Measurements from ENCODE around the gene ZBP1.

Gene ZBP1

DNA sequence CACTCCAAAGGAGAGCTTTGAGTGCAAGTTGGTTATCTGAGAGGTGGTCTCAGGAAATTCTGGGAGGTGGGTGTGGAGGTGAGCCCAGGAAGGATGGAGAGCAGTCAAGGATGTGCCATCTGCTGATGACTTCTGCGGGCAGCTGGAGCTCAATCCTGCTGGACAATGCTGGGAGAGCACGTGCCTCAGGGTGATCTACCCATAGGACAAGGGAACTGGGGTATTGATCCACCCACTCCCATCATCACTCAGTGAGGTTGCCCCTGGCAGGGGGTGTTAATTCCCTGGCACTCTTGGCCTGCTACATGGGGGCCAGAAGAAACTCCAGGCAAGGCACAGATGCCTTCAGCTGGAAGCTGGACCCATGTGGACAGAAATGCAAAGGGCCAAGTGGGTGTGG is 7.1 kb upstream of the ZBP1 start:
- TF ChIP-seq EP300 (IDR thresholded peaks at IDR 0.05; ENCODE audit: borderline replicate concordance) (no peak), TAF1 (IDR thresholded peaks at IDR 0.05; ENCODE audit: low read depth) (no peak), CEBPB (IDR thresholded peaks at IDR 0.05) (no peak), YY1 (IDR thresholded peaks at IDR 0.05; ENCODE audit: low read depth) (no peak), RAD21 (IDR thresholded peaks at IDR 0.05; ENCODE audit: low read depth) (no peak), EGR1 (IDR thresholded peaks at IDR 0.05) (no peak), FOXM1 (IDR thresholded peaks at IDR 0.05; ENCODE audit: borderline replicate concordance, low read depth) (no peak), ZBTB7A (IDR thresholded peaks at IDR 0.05; ENCODE audit: low read depth) (no peak), USF1 (IDR thresholded peaks at IDR 0.05) (no peak), TEAD4 (IDR thresholded peaks at IDR 0.05) (no peak), CREB1 (IDR thresholded peaks at IDR 0.05; ENCODE audit: low read depth) (no peak), NFIC (IDR thresholded peaks at IDR 0.05) (no peak), TCF12 (IDR thresholded peaks at IDR 0.05; ENCODE audit: low read depth) (no peak)
- TF ChIP-seq, protein P1, sequence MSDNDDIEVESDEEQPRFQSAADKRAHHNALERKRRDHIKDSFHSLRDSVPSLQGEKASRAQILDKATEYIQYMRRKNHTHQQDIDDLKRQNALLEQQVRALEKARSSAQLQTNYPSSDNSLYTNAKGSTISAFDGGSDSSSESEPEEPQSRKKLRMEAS (IDR thresholded peaks at IDR 0.05), result no peak
- TF ChIP-seq, protein P2, sequence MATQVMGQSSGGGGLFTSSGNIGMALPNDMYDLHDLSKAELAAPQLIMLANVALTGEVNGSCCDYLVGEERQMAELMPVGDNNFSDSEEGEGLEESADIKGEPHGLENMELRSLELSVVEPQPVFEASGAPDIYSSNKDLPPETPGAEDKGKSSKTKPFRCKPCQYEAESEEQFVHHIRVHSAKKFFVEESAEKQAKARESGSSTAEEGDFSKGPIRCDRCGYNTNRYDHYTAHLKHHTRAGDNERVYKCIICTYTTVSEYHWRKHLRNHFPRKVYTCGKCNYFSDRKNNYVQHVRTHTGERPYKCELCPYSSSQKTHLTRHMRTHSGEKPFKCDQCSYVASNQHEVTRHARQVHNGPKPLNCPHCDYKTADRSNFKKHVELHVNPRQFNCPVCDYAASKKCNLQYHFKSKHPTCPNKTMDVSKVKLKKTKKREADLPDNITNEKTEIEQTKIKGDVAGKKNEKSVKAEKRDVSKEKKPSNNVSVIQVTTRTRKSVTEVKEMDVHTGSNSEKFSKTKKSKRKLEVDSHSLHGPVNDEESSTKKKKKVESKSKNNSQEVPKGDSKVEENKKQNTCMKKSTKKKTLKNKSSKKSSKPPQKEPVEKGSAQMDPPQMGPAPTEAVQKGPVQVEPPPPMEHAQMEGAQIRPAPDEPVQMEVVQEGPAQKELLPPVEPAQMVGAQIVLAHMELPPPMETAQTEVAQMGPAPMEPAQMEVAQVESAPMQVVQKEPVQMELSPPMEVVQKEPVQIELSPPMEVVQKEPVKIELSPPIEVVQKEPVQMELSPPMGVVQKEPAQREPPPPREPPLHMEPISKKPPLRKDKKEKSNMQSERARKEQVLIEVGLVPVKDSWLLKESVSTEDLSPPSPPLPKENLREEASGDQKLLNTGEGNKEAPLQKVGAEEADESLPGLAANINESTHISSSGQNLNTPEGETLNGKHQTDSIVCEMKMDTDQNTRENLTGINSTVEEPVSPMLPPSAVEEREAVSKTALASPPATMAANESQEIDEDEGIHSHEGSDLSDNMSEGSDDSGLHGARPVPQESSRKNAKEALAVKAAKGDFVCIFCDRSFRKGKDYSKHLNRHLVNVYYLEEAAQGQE (IDR thresholded peaks at IDR 0.05; ENCODE audit: low read depth), result no peak

GRCh38 chr20:57625978-57626377 is 5.8 kb upstream of the ZBP1 start:
- TF ChIP-seq FOXM1 (IDR thresholded peaks at IDR 0.05; ENCODE audit: borderline replicate concordance, low read depth) (no peak), CREB1 (IDR thresholded peaks at IDR 0.05; ENCODE audit: low read depth) (no peak), TAF1 (IDR thresholded peaks at IDR 0.05; ENCODE audit: low read depth) (no peak), NFIC (IDR thresholded peaks at IDR 0.05) (no peak), USF1 (IDR thresholded peaks at IDR 0.05) (no peak), EGR1 (IDR thresholded peaks at IDR 0.05) (no peak), TCF12 (IDR thresholded peaks at IDR 0.05; ENCODE audit: low read depth) (no peak), RAD21 (IDR thresholded peaks at IDR 0.05; ENCODE audit: low read depth) (no peak), TEAD4 (IDR thresholded peaks at IDR 0.05) (no peak), ZBTB7A (IDR thresholded peaks at IDR 0.05; ENCODE audit: low read depth) (no peak), YY1 (IDR thresholded peaks at IDR 0.05; ENCODE audit: low read depth) (no peak), EP300 (IDR thresholded peaks at IDR 0.05; ENCODE audit: borderline replicate concordance) (no peak)
- TF ChIP-seq, protein P1 (IDR thresholded peaks at IDR 0.05), result no peak
- TF ChIP-seq, protein P2 (IDR thresholded peaks at IDR 0.05; ENCODE audit: low read depth), result no peak

- TF ChIP-seq CEBPB (IDR thresholded peaks at IDR 0.05) (no peak), NFIC (IDR thresholded peaks at IDR 0.05) (no peak), EP300 (IDR thresholded peaks at IDR 0.05; ENCODE audit: borderline replicate concordance) (no peak), USF1 (IDR thresholded peaks at IDR 0.05) (no peak), TEAD4 (IDR thresholded peaks at IDR 0.05) (no peak), CREB1 (IDR thresholded peaks at IDR 0.05; ENCODE audit: low read depth) (no peak), RAD21 (IDR thresholded peaks at IDR 0.05; ENCODE audit: low read depth) (no peak), TAF1 (IDR thresholded peaks at IDR 0.05; ENCODE audit: low read depth) (no peak), TCF12 (IDR thresholded peaks at IDR 0.05; ENCODE audit: low read depth) (no peak), ZBTB7A (IDR thresholded peaks at IDR 0.05; ENCODE audit: low read depth) (no peak), EGR1 (IDR thresholded peaks at IDR 0.05) (no peak), FOXM1 (IDR thresholded peaks at IDR 0.05; ENCODE audit: borderline replicate concordance, low read depth) (no peak), YY1 (IDR thresholded peaks at IDR 0.05; ENCODE audit: low read depth) (no peak)
- TF ChIP-seq, protein P1 (IDR thresholded peaks at IDR 0.05), result no peak
- TF ChIP-seq, protein P2 (IDR thresholded peaks at IDR 0.05; ENCODE audit: low read depth), result no peak
Measured at GRCh38 chr20:57625181-57625958, 5.1 kb upstream of the ZBP1 start.
